AG10803 (cell line): ENCODE data around the gene DDOST.
"Not testable (repeated sequence)": the region's sequence is repeated elsewhere in the genome, so short reads cannot be mapped to it uniquely, and the experiment has no call there.

ENCODE experiments used
- DNase-seq: peaks from one replicate; pipeline ENCODE4 v3.0.0; 2010; ENCODE audit warnings: low read depth
- H3K4me3 ChIP-seq: 2 replicates; pipeline ENCODE4 v1.5.1; 2011; ENCODE audit warnings: mild to moderate bottlenecking, low read length, control low read depth
- CTCF ChIP-seq: conservative IDR thresholded peaks from 2 replicates; pipeline ENCODE4 v1.5.1; 2011; ENCODE audit warnings: mild to moderate bottlenecking, low read length, control low read depth, inconsistent platforms

The DDOST gene

DNA sequence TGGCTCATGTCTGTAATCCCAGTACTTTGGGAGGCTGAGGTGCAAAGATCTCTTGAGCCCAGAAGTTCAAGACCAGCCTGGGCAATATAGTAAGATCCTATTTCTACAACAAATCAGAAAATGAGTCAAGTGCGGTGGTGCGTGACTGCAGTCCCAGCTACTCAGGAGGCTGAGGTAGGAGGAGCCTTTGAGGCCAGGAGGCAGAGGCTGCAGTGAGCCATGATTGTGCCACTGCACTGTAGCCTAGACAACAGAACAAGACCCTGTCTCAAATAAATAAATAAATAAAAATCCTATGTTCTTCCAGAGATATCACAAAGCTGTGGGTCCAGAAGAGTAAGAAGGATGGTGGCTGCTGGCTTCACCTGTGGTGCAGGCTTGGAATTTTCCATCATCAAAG lies 50.2 kb downstream of the DDOST start:
- no peak for DNase-seq
- no peak for TF ChIP-seq CTCF
- H3K4me3 ChIP-seq, result no peak overlapping the region

DNA sequence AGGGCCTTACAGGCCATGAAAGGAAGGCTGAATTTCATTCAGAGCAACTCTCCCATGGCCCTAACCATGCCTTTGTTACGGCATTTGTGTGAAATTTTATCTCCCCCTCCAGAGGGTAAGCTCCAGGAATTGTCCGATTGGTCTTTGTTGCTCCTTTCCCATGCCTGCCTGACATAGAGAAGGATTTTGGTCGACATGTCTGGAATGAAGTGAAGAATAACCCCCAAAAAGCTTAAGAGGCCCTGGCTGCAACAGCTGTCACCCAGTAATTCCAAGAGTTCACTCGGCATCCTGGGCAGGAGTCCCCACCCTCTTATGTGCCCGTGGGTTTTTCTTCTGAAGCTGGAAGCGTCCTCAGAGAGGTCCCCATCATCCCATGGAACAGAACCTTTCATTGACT lies 51.6 kb downstream of the DDOST start:
- H3K4me3 ChIP-seq, result no peak overlapping the region
- TF ChIP-seq CTCF, result no peak
- no peak for DNase-seq

- not testable (repeated sequence) for H3K4me3 ChIP-seq, DNase-seq
These were observed 54.2 kb downstream of the DDOST start for GRCh38 chr1:20606801-20607570.

DNA sequence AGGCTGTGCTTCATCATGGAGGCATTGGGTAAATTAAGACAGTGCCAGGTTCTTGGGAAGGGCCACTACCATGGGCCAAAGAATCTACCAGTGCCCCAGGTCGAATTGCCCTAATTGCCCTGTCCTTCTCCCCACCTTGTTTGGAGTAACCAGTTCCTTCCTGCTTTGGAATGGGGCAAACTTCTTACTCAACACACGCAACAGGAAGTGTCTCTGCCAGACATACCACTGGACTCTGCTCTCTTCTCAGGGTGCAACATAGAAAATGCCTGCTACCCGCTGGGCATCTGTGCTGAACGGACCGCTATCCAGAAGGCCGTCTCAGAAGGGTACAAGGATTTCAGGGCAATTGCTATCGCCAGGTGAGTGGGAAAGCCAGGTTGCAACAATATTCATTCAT lies 56.5 kb downstream of the DDOST start:
- peak; percentile 50 for DNase-seq
- no peak for TF ChIP-seq CTCF
- no peak overlapping the region for H3K4me3 ChIP-seq

DNA sequence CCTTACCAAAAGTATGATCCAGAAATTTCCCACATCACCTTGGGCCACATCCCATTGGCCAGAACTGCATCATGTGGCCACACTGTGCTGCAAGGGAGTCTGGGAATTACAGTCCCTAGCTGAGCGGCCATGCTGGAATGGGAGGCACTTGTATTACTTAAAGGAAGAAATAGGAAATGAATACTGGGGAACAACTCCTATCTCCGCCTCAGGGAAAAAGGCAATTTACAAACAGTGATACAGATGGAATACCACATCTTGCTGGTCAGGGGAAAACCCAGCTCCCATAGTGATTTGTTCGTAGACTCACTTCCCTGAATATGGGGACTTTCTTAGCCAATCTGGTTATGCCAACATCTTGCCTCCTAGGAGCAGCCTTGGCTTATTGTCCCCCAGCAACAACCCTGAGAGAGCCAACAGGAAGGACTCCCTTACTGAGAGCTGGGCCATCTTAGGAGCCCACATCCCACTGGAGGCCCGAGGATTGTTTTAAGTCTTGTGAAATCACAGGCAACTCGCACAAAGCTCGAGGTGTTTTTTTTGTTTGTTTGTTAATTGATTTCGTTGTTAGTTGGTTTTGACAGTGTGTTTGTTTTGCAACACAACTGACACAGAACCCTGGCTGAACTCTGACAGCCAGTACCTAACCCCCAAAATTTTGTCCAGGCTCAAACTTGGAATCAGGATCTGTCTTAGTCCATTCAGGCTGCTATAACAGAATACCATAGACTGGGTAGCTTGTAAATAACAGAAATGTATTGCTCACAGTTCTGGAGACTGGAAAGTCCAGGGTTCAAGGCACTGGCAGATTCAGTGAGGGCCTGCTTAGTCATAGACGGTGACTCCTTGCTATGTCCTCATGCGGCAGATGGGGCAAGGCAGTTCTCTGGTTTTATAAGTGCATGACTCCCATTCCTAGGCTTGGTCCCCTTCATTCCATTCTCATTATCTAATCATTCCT lies 57.4 kb downstream of the DDOST start:
- no peak overlapping the region for H3K4me3 ChIP-seq
- DNase-seq, result peak; percentile 94
- TF ChIP-seq CTCF, result no peak

- TF ChIP-seq CTCF, result no peak
- no peak overlapping the region for H3K4me3 ChIP-seq
- peak; percentile 48 for DNase-seq
These were observed 58.2 kb downstream of the DDOST start for GRCh38 chr1:20602851-20603450.
